ENCODE measurements around the gene AEBP2. TPM values are rescaled to one million over a fixed set of nuclear protein-coding genes. Genes with fewer than 3 reads are reported as not detected.
"Not testable (repeated sequence)": the region's sequence is repeated elsewhere in the genome, so short reads cannot be mapped to it uniquely, and the experiment has no call there.

AEBP2 gene
- total RNA-seq, 1 donor from 2014 or later = 8.9 TPM

- H3K4me3 ChIP-seq (ENCODE audit: low read depth, low read length) = no peak overlapping the region
- DNase-seq (ENCODE audit: low read depth) = no peak
- no peak for TF ChIP-seq CTCF (conservative IDR thresholded peaks at IDR 0.05; ENCODE audit: low read depth, low read length)
These were observed 27.8 kb upstream of the AEBP2 start for GRCh38 chr12:19411234-19412204.

GRCh38 chr12:19412844-19413243 is 26.4 kb upstream of the AEBP2 start:
- DNase-seq (ENCODE audit: low read depth) = no peak
- TF ChIP-seq CTCF (conservative IDR thresholded peaks at IDR 0.05; ENCODE audit: low read depth, low read length) = no peak
- no peak overlapping the region for H3K4me3 ChIP-seq (ENCODE audit: low read depth, low read length)

GRCh38 chr12:19413582-19413981 is 25.7 kb upstream of the AEBP2 start:
- H3K4me3 ChIP-seq (ENCODE audit: low read depth, low read length); DNase-seq (ENCODE audit: low read depth): not testable (repeated sequence)

GRCh38 chr12:19415563-19415962 is 23.7 kb upstream of the AEBP2 start:
- TF ChIP-seq CTCF (conservative IDR thresholded peaks at IDR 0.05; ENCODE audit: low read depth, low read length) = no peak
- DNase-seq (ENCODE audit: low read depth) = no peak
- no peak overlapping the region for H3K4me3 ChIP-seq (ENCODE audit: low read depth, low read length)

- DNase-seq (ENCODE audit: low read depth) = no peak
- no peak overlapping the region for H3K4me3 ChIP-seq (ENCODE audit: low read depth, low read length)
- no peak for TF ChIP-seq CTCF (conservative IDR thresholded peaks at IDR 0.05; ENCODE audit: low read depth, low read length)
These were observed 20.2 kb upstream of the AEBP2 start for GRCh38 chr12:19419086-19419485.

GRCh38 chr12:19421503-19422282 is 17.6 kb upstream of the AEBP2 start:
- no peak for TF ChIP-seq CTCF (conservative IDR thresholded peaks at IDR 0.05; ENCODE audit: low read depth, low read length)
- DNase-seq (ENCODE audit: low read depth) = no peak
- H3K4me3 ChIP-seq (ENCODE audit: low read depth, low read length) = no peak overlapping the region

- DNase-seq (ENCODE audit: low read depth) = no peak
- TF ChIP-seq CTCF (conservative IDR thresholded peaks at IDR 0.05; ENCODE audit: low read depth, low read length) = no peak
- H3K4me3 ChIP-seq (ENCODE audit: low read depth, low read length) = no peak overlapping the region
These were observed 15.9 kb upstream of the AEBP2 start for GRCh38 chr12:19423166-19423930.

Data from epithelial cell of proximal tubule (primary cell).